Activated B cell treated with CpG ODN at 0.5 μM for 24 hours (primary cell): ENCODE measurements around the gene STK17A. TPM values are rescaled to one million over a fixed set of nuclear protein-coding genes. Genes with fewer than 3 reads are reported as not detected.
"Not testable (repeated sequence)": the region's sequence is repeated elsewhere in the genome, so short reads cannot be mapped to it uniquely, and the experiment has no call there.

Source experiments
- ATAC-seq: fragments of 200-7000 bp; cut with Tn5 transposase; one replicate; pipeline ENCODE4 v1.10.0; 2021; ENCODE audit warnings: low read depth, mild to moderate bottlenecking, moderate library complexity
- CTCF ChIA-PET: fragments of 350-600 bp; sonication (Branson Sonifier 250); formaldehyde crosslinking; loops from one replicate; lab custom pipeline; 2021; ENCODE audit warnings: antibody characterized with exemption; lab: Charles Lee
- POLR2A ChIA-PET: fragments of 350-600 bp; sonication (Branson Sonifier 250); formaldehyde crosslinking; loops from one replicate; lab custom pipeline; 2021; ENCODE audit warnings: antibody characterized with exemption; lab: Charles Lee
- DNase-seq: peaks from one replicate; pipeline ENCODE4 v3.0.0; 2022
- H3K27ac Mint-ChIP-seq: one replicate; pipeline ENCODE4 v1.8.0; 2020; ENCODE audit warnings: mixed read lengths
- H3K27me3 Mint-ChIP-seq: one replicate; pipeline ENCODE4 v1.8.0; 2021; ENCODE audit warnings: mixed read lengths
- H3K36me3 Mint-ChIP-seq: one replicate; pipeline ENCODE4 v1.8.0; 2021; ENCODE audit warnings: low read depth, mixed read lengths
- H3K4me1 Mint-ChIP-seq: one replicate; pipeline ENCODE4 v1.8.0; 2021; ENCODE audit warnings: mixed read lengths
- H3K4me3 Mint-ChIP-seq: one replicate; pipeline ENCODE4 v1.8.0; 2020; ENCODE audit warnings: mild to moderate bottlenecking, mixed read lengths
- H3K9me3 Mint-ChIP-seq: one replicate; pipeline ENCODE4 v1.8.0; 2020; ENCODE audit warnings: mixed read lengths
- intact Hi-C: fragments of 100-400 bp; cut with micrococcal nuclease; formaldehyde crosslinking; loops from one replicate; pipeline ENCODE4 v1.15.1; 2024
- total RNA-seq: library from RNA; stranded (reverse); gene quantifications from 2 replicates; pipeline ENCODE4 v1.2.3, GENCODE V29; 2022
- TF ChIP-seq, protein P1 (sequence below): fragments of 200-600 bp; IDR thresholded peaks from one replicate; pipeline ENCODE4 v1.8.0; 2022; ENCODE audit warnings: antibody characterized with exemption, mild to moderate bottlenecking

The STK17A gene
- total RNA-seq, 1 donor from 2014 or later, result 68.6 TPM

DNA sequence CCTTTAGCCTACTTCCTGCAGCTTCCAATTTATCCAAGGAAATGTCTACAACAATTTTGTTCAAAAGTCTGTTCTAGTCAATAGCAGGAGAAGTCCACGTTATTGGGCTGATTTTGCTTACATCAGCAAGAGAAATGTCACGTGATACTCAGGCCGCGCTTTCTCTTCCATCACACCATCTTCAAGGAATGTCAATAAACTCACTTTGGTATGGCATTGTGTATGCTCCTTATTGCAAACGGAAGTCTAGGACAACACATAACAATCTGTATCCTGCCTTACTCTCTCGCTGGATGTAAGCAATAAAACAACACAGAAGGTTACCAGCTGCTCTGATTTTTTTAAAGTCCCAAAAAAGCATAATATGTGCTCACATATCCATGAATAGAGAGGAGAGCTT lies 17.1 kb upstream of the STK17A start:
- ATAC-seq (no peak), DNase-seq (no peak)
- intact Hi-C loops, result no loop called here
- Mint-ChIP-seq H3K36me3 (no peaks in the 10 kb centered on the region), H3K4me1 (peaks cover 2% of the 10 kb centered on the region), H3K27ac (no peak overlapping the region), H3K4me3 (no peak overlapping the region), H3K9me3 (no peaks in the 10 kb centered on the region), H3K27me3 (peaks cover 23% of the 10 kb centered on the region)
- POLR2A ChIA-PET, result no interaction called here
- CTCF ChIA-PET, result no interaction called here
- TF ChIP-seq, protein P1, sequence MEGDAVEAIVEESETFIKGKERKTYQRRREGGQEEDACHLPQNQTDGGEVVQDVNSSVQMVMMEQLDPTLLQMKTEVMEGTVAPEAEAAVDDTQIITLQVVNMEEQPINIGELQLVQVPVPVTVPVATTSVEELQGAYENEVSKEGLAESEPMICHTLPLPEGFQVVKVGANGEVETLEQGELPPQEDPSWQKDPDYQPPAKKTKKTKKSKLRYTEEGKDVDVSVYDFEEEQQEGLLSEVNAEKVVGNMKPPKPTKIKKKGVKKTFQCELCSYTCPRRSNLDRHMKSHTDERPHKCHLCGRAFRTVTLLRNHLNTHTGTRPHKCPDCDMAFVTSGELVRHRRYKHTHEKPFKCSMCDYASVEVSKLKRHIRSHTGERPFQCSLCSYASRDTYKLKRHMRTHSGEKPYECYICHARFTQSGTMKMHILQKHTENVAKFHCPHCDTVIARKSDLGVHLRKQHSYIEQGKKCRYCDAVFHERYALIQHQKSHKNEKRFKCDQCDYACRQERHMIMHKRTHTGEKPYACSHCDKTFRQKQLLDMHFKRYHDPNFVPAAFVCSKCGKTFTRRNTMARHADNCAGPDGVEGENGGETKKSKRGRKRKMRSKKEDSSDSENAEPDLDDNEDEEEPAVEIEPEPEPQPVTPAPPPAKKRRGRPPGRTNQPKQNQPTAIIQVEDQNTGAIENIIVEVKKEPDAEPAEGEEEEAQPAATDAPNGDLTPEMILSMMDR, result no peak

DNA sequence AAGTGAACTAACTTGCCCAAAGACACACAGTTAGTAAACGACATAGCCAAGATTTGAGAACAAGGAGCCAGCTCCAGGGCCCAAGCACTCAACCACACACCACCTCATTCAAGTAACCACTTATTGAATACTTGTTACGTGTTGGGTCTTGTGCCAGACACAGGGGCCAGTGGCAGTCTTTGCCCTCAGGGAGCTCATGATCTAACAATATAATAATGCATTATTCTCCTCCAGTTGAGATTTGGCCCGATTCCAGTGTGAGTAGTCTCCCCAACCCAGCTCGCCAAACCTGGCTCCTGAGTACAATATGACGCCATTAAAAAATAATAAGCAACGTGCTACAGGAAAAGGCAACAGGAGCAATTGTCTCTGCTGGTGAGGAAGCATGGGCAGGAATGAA lies 14.4 kb upstream of the STK17A start:
- Mint-ChIP-seq H3K4me1 (peaks cover 2% of the 10 kb centered on the region), H3K9me3 (no peaks in the 10 kb centered on the region), H3K27me3 (peaks cover 5% of the 10 kb centered on the region), H3K36me3 (no peaks in the 10 kb centered on the region), H3K4me3 (no peak overlapping the region), H3K27ac (no peak overlapping the region)
- ATAC-seq, result no peak
- no peak for DNase-seq
- intact Hi-C loops, result no loop called here
- ChIA-PET CTCF (interaction anchor here (1.5 kb wide), 1 partner anchor 14 kb away, joined by 8 read pairs; the partner anchor contains the start of gene STK17A), POLR2A (no interaction called here)
- TF ChIP-seq, protein P1, result no peak

DNA sequence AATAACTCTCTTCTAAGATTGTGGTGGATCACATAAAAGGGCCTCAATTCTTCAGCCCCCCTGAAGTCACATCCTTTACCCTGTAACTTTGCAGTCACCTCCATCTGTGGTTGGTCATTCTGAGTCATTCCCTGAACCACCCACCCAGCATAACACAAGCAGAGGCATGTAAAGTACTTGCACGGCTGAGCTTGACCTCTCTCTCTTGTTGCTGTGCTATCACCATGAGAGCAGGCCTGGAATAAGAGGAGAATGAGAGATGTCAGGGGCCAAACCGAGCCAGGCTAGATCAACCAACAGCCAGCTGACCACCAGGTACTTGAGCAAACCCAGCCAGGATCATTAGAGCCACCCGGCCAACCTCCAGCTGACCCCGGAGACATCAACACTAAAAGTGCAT lies 13.5 kb upstream of the STK17A start:
- no peaks in the 10 kb centered on the region for H3K9me3 Mint-ChIP-seq
- H3K27ac Mint-ChIP-seq, result no peak overlapping the region
- POLR2A ChIA-PET, result no interaction called here
- CTCF ChIA-PET, result interaction anchor here (1.5 kb wide), 1 partner anchor 13 kb away, joined by 8 read pairs; the partner anchor contains the start of gene STK17A
- peaks cover 2% of the 10 kb centered on the region for H3K4me1 Mint-ChIP-seq
- intact Hi-C loops, result no loop called here
- no peak overlapping the region for H3K4me3 Mint-ChIP-seq
- ATAC-seq (no peak), DNase-seq (no peak)
- TF ChIP-seq, protein P1, result no peak
- peaks cover 3% of the 10 kb centered on the region for H3K27me3 Mint-ChIP-seq
- H3K36me3 Mint-ChIP-seq, result no peaks in the 10 kb centered on the region

DNA sequence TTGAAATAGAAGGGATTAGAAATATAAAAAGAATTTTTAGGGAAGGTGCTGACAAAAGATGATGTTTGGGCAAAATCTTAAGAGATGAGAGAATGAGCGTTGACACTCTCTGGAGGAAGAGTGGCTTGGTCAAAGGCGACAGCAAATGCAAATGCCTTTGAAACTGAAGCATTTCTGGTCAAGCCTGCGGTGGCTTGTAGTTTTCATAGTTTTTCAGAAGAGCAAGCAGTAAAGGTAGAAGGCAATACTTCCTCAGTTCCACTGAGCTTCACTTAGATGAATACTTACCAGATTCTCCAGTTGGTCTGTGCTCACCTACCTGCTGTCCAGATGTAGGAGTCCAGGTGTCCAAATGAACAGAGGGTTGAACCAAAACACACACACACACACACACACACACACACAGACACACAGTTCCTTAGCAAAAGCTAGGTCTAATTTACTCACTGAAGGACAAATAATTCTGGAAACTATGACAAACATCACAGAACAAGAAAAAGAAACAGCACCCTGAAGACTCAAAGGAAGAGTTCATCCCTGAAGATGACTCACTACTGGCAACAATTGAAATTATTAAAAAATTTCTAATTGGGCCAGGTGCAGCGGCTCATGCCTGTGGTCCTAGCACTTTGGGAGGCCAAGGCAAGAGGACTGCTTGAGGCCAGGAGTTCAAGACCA lies 12.1 kb upstream of the STK17A start:
- Mint-ChIP-seq H3K27me3 (no peaks in the 10 kb centered on the region), H3K9me3 (no peaks in the 10 kb centered on the region), H3K36me3 (no peaks in the 10 kb centered on the region), H3K4me1 (peaks cover 2% of the 10 kb centered on the region), H3K4me3 (no peak overlapping the region), H3K27ac (no peak overlapping the region)
- no peak for ATAC-seq
- POLR2A ChIA-PET, result no interaction called here
- TF ChIP-seq, protein P1, result no peak
- intact Hi-C loops, result no loop called here
- no peak for DNase-seq
- CTCF ChIA-PET, result no interaction called here

DNA sequence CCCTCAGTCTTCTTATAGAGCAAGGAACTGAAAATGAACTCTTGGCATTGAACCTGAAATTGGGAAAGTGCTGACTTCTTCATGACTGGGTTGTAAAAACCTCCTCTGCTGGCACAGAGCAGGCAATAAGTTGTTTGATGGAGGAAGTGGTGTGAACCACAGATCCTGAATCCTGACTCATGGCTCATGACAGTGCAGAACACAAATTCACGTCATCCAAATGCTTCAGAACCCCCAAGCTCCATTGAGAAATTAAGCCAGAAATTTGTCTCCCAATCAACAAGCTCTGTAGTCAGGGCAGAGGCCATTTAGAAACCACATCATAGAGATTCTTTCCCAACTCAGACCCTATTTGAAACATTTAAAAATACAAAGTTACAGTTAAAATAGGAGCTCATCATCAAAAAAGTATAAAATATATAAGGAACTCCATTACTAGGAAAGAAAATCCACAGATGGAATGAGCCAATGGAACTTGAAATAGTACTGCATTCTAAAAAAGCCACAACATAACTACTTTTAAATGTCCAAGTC lies 10.3 kb upstream of the STK17A start:
- ChIA-PET CTCF (interaction anchor here (2.2 kb wide), 1 partner anchor 10 kb away, joined by 8 read pairs; the partner anchor contains the start of gene STK17A), POLR2A (interaction anchor here (0.7 kb wide), 2 partner anchors 10 to 65 kb away, joined by 3 read pairs; partner anchors contain the start of gene STK17A)
- DNase-seq (no peak), ATAC-seq (no peak)
- TF ChIP-seq, protein P1, result no peak
- Mint-ChIP-seq H3K27me3 (no peaks in the 10 kb centered on the region), H3K9me3 (no peaks in the 10 kb centered on the region), H3K4me1 (peaks cover 2% of the 10 kb centered on the region), H3K4me3 (no peak overlapping the region), H3K27ac (no peak overlapping the region), H3K36me3 (no peaks in the 10 kb centered on the region)
- intact Hi-C loops, result no loop called here

DNA sequence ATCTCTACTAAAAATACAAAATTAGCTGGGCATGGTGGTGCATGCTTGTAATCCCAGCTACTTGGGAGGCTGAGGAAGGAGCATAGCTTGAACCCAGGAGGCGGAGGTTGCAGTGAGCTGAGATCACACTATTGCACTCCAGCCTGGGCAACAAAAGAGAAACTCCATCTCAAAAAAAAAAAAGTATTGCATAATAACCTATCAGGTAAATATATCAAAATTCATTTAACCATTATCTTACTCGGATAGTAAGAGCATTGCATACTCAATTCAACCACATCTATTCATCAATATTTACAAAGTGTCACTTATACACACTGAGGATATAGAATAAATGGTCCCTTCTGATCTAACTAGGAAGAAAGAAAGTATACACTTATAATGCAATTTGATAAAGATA lies 9.1 kb upstream of the STK17A start:
- POLR2A ChIA-PET, ATAC-seq, H3K36me3 Mint-ChIP-seq, H3K9me3 Mint-ChIP-seq, intact Hi-C loops, H3K27me3 Mint-ChIP-seq, DNase-seq, CTCF ChIA-PET, H3K4me3 Mint-ChIP-seq, H3K27ac Mint-ChIP-seq, H3K4me1 Mint-ChIP-seq: not testable (repeated sequence)
